ENCODE results near the gene PARVB.

GRCh38 chr22:44005524-44005923, 18.6 kb upstream of the PARVB start:
- TF ChIP-seq CTCF (IDR thresholded peaks at IDR 0.05) (no peak), POLR2A (IDR thresholded peaks at IDR 0.05) (no peak)
